ENCODE data around the gene HDHD3.

DNA sequence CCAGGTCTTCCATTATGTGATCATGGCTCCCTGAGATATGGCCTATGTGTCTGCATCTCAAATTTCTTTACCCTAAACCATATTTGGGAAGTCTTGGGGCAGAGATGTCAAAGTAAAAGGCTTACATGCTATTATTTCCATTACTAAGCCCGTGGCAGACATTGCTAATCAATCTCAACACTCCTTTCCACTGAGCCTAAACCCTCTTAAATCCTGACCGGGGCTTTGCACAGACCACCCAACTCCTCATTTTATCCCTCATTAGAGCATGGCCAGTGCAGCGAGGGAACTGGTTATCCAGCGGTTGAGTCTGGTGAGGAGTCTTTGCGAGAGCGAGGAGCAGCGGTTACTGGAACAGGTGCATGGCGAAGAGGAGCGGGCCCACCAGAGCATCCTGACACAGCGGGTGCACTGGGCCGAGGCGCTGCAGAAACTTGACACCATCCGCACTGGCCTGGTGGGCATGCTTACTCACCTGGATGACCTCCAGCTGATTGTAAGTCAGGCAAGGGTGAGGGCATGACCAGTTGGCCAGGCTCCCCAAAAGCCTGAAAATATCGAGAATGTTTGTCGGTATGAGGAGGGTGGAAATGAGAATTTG lies 16.4 kb downstream of the HDHD3 start:
- no peak for TF ChIP-seq EZH2phosphoT487 (IDR thresholded peaks at IDR 0.05; ENCODE audit: borderline replicate concordance, low read length)
- TF ChIP-seq, protein P1, sequence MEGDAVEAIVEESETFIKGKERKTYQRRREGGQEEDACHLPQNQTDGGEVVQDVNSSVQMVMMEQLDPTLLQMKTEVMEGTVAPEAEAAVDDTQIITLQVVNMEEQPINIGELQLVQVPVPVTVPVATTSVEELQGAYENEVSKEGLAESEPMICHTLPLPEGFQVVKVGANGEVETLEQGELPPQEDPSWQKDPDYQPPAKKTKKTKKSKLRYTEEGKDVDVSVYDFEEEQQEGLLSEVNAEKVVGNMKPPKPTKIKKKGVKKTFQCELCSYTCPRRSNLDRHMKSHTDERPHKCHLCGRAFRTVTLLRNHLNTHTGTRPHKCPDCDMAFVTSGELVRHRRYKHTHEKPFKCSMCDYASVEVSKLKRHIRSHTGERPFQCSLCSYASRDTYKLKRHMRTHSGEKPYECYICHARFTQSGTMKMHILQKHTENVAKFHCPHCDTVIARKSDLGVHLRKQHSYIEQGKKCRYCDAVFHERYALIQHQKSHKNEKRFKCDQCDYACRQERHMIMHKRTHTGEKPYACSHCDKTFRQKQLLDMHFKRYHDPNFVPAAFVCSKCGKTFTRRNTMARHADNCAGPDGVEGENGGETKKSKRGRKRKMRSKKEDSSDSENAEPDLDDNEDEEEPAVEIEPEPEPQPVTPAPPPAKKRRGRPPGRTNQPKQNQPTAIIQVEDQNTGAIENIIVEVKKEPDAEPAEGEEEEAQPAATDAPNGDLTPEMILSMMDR (IDR thresholded peaks at IDR 0.05; ENCODE audit: low read depth, low read length, poor library complexity, severe bottlenecking) = no peak

Data from DOHH2 (cell line).